ENCODE data around the gene CAPN3. TPM values are rescaled to one million over a fixed set of nuclear protein-coding genes. Genes with fewer than 3 reads are reported as not detected.

The CAPN3 gene
- total RNA-seq, 4 donors from 2014 or later = 8.2 to 22.4 (median 13.6) TPM

DNA sequence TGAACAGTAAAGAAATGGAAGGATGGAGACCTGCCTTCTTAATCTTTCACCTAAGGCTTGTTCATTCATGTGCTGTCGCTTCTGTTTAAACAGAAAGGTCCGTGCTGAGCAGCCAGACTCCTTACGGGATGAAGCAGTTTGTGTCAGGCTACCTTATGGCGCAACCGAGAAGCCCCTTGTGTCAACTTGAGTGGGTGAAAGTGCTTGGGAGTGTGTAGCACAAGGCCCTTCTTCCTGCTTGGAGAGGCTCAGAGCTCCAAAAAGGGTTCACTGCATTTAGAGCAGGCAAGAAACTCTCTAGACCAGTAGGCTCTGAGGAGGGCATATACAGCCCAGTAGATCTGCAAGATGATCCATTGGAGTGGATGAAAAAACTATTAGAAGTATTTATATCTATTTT, 16.0 kb downstream of the CAPN3 start:
- TF ChIP-seq, protein P1, sequence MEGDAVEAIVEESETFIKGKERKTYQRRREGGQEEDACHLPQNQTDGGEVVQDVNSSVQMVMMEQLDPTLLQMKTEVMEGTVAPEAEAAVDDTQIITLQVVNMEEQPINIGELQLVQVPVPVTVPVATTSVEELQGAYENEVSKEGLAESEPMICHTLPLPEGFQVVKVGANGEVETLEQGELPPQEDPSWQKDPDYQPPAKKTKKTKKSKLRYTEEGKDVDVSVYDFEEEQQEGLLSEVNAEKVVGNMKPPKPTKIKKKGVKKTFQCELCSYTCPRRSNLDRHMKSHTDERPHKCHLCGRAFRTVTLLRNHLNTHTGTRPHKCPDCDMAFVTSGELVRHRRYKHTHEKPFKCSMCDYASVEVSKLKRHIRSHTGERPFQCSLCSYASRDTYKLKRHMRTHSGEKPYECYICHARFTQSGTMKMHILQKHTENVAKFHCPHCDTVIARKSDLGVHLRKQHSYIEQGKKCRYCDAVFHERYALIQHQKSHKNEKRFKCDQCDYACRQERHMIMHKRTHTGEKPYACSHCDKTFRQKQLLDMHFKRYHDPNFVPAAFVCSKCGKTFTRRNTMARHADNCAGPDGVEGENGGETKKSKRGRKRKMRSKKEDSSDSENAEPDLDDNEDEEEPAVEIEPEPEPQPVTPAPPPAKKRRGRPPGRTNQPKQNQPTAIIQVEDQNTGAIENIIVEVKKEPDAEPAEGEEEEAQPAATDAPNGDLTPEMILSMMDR (IDR thresholded peaks at IDR 0.05; ENCODE audit: low read depth) = no peak

DNA sequence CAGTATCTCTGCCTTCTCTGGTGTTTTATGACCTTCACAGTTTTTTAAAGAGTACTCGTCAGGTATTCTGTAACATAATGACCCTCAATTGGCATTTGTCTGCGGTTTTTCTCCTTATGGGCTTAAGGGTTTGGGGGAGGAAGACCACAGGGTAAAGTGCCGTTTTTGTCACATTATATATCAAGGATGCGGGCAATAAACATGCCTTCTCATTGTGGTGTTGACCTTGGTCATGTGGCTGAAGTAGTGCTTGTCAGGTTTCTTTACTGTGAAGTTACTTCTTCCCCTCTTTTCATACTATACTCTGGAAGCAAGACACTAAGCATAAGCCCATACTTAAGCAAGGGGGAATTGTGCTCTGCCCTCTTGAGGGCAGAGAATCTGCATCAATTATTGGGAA, 16.6 kb downstream of the CAPN3 start:
- TF ChIP-seq, protein P1 (IDR thresholded peaks at IDR 0.05; ENCODE audit: low read depth) = no peak

DNA sequence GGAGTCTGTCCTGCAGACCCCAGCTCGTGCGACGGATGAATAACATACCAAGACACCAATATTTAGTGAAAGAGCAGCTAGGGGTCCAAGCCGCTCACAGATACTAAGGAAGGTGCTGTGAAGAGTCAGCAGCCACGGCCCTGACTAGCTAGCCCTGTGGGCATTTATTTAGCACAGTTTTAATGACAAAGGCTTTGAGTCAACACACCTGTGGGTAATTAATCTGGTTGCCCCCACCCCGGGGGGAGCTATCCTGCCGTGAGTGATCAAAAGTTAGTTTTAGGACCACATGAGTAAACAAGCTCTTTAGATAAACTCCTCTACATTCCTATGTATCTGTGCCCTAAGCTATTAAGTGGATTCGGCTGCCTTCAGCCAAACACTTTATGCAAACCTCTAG, 18.7 kb downstream of the CAPN3 start:
- TF ChIP-seq, protein P1 (IDR thresholded peaks at IDR 0.05; ENCODE audit: low read depth) = no peak

DNA sequence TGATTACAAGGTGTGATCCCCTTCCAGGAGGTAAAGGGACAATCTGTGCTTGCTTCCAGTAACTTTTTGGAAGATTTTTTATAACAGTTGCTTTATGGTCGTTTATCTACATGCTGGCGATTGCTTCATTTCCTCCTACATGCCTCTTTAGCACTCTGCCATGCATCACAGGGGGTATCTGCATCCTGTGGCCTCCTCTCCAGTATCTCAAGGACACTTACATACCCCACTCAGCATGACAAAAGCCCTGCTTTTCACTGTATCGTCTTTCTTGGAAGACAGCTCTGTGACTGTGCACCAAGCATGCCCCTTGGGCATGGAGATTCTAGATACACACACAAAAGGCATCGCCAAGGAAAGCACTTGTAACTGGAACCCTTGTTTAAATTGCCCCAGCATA, 25.3 kb downstream of the CAPN3 start:
- TF ChIP-seq, protein P1 (IDR thresholded peaks at IDR 0.05; ENCODE audit: low read depth) = no peak

DNA sequence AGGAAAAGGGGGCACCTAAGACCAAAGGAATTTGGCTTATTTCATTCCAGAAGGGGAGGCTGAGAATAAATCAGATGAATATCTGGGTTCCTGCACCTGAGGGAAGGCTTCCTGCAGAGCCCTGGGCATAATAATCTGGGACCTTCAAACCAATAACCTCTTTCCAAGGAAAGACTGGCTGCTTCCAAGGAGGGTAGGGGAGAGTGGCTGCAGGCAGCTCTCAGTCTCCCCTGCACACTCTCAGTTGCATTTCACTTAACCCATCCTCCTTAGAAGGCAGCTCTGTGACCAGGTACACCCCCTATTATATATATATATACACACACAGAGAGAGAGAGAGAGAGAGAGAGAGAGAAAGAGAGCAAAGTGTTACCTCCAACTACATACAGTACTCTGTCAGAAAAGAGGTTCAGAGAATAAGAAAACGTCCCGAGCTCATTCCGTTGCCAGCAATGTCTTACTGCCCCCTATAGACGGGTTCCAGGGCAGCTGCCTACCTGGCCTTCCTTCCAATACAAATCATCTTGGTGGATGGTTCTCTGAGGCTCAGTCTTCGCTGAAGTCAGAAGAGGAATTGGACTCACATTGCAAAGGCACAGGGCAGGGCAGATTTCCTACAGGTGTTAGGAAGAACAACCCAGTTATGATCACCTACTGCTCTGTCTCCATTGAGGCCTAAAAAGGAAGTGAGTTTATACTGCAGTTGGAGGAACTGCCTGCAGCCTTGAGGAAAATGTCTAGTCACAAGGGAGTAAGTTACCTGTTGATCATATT, 26.1 kb downstream of the CAPN3 start:
- TF ChIP-seq, protein P1 (IDR thresholded peaks at IDR 0.05; ENCODE audit: low read depth) = no peak

DNA sequence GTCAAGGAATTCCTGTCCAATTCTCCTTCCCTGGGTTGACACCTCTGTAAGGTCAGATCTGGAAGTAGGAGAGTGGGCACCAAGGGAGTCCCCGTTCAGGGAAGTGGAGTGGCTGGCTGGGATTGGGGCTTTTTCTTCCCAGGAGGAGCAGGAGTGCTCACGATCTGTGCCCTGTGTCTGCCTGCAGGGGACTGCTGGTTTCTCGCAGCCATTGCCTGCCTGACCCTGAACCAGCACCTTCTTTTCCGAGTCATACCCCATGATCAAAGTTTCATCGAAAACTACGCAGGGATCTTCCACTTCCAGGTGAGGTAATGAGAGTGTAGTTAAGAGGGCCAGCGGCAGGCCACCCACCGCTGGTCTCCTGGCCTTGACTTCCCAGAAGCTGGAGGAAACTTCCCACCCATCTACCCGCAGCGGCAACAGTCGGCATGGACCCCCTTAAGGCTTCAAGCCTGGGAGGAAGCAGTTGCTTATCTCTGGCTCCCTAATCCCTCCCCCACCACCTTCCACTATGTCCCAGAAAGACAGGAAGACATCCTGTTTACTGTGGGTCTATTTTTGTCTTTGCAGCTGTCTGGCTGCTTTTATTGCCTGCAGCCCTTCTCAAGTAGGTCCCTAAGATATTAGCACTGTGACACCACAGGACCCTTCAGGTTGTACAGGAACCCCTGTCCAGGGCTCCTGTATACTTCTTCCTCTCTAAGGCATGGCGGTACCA, 26.8 kb downstream of the CAPN3 start:
- TF ChIP-seq, protein P1 (IDR thresholded peaks at IDR 0.05; ENCODE audit: low read depth) = no peak

DNA sequence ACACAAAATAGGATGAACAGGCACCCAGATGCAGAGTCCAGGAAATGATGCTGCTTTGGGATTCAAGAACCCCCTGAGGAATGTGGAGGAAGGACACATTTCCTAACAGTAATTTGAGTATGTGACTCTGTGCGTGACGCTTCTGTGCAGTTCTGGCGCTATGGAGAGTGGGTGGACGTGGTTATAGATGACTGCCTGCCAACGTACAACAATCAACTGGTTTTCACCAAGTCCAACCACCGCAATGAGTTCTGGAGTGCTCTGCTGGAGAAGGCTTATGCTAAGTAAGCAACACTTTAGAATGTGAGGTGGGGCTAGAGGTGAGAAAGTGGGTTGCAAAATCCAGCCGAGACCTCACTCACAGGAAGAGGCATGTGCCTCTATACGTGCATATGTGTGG, 28.3 kb downstream of the CAPN3 start:
- TF ChIP-seq, protein P1 (IDR thresholded peaks at IDR 0.05; ENCODE audit: low read depth) = no peak
